ENCODE results near the gene RGL3. TPM values are rescaled to one million over a fixed set of nuclear protein-coding genes. Genes with fewer than 3 reads are reported as not detected.

RGL3 gene
- polyA plus RNA-seq, 3 donors, result 67.6 to 137 (median 119) TPM

Other genes with a start within 250 kb of the RGL3 start
- gene KANK2, start 221.8 kb downstream of the RGL3 start, polyA plus RNA-seq (ENCODE audit: insufficient read length in 3 of 3), result 100 to 1,000 TPM; 117 to 125 (median 124) TPM
- under 1 TPM; 0.19 to 0.96 (median 0.74) TPM for gene ANGPTL8, start 179.7 kb downstream of the RGL3 start, polyA plus RNA-seq (ENCODE audit: insufficient read length in 3 of 3)
- 10 to 100 TPM; 49.6 to 69.8 (median 67.7) TPM for gene DOCK6, start 156.8 kb downstream of the RGL3 start, polyA plus RNA-seq (ENCODE audit: insufficient read length in 3 of 3)
- gene TSPAN16, start 123.2 kb downstream of the RGL3 start, polyA plus RNA-seq (ENCODE audit: insufficient read length in 3 of 3), result not detected
- 10 to 100 TPM; 16.8 to 18.1 (median 17.3) TPM for gene RAB3D, start 79.7 kb downstream of the RGL3 start, polyA plus RNA-seq (ENCODE audit: insufficient read length in 3 of 3)
- 100 to 1,000 TPM; 144 to 158 (median 156) TPM for gene TMEM205, start 73.0 kb downstream of the RGL3 start, polyA plus RNA-seq (ENCODE audit: insufficient read length in 3 of 3)
- 10 to 100 TPM; 25.6 to 38.3 (median 33.2) TPM for gene CCDC159, start 72.8 kb downstream of the RGL3 start, polyA plus RNA-seq (ENCODE audit: insufficient read length in 3 of 3)
- 10 to 100 TPM; 13.6 to 16.0 (median 15.9) TPM for gene PLPPR2, start 63.9 kb downstream of the RGL3 start, polyA plus RNA-seq (ENCODE audit: insufficient read length in 3 of 3)
- 1 to 10 TPM; 3.8 to 4.1 (median 3.8) TPM for gene SWSAP1, start 44.6 kb downstream of the RGL3 start, polyA plus RNA-seq (ENCODE audit: insufficient read length in 3 of 3)
- gene EPOR, start 35.0 kb downstream of the RGL3 start, polyA plus RNA-seq (ENCODE audit: insufficient read length in 3 of 3), result 10 to 100 TPM; 23.7 to 39.3 (median 36.7) TPM
- gene ODAD3, start 15.8 kb upstream of the RGL3 start, polyA plus RNA-seq (ENCODE audit: insufficient read length in 3 of 3), result 1 to 10 TPM; 2.0 to 2.3 (median 2.1) TPM
- 100 to 1,000 TPM; 325 to 395 (median 363) TPM for gene PRKCSH, start 16.3 kb upstream of the RGL3 start, polyA plus RNA-seq (ENCODE audit: insufficient read length in 3 of 3)
- under 1 TPM; 0.12 to 0.47 (median 0.34) TPM for gene ELAVL3, start 61.7 kb upstream of the RGL3 start, polyA plus RNA-seq (ENCODE audit: insufficient read length in 3 of 3)
- gene ZNF653, start 86.5 kb upstream of the RGL3 start, polyA plus RNA-seq (ENCODE audit: insufficient read length in 3 of 3), result 10 to 100 TPM; 10.4 to 11.2 (median 11.0) TPM
- 10 to 100 TPM; 41.8 to 49.0 (median 46.3) TPM for gene ECSIT, start 109.8 kb upstream of the RGL3 start, polyA plus RNA-seq (ENCODE audit: insufficient read length in 3 of 3)
- gene CNN1, start 119.5 kb upstream of the RGL3 start, polyA plus RNA-seq (ENCODE audit: insufficient read length in 3 of 3), result 1 to 10 TPM; 3.3 to 4.7 (median 4.5) TPM
- gene ELOF1, start 139.9 kb upstream of the RGL3 start, polyA plus RNA-seq (ENCODE audit: insufficient read length in 3 of 3), result 10 to 100 TPM; 54.3 to 58.0 (median 57.1) TPM
- gene ACP5, start 158.3 kb upstream of the RGL3 start, polyA plus RNA-seq (ENCODE audit: insufficient read length in 3 of 3), result 10 to 100 TPM; 12.8 to 14.9 (median 13.4) TPM
- 10 to 100 TPM; 39.3 to 43.3 (median 40.8) TPM for gene ZNF627, start 178.2 kb upstream of the RGL3 start, polyA plus RNA-seq (ENCODE audit: insufficient read length in 3 of 3)

All from renal pelvis (tissue), 3 donors.